SU-DHL-6 (cell line): ENCODE data around the gene USP6NL.

Experiments
- H2AFZ ChIP-seq: fragments of 200-600 bp; sonication (generic); 2 replicates; pipeline ENCODE4 v1.6.1; 2014; ENCODE audit warnings: low read depth, mild to moderate bottlenecking, moderate library complexity, mixed read lengths, antibody characterized with exemption, low read length; ENCODE audit not compliant: severe bottlenecking
- H3F3A ChIP-seq: fragments of 200-600 bp; shearing (Covaris generic); 2 replicates; pipeline ENCODE4 v1.6.0; 2016; ENCODE audit warnings: antibody characterized with exemption, mild to moderate bottlenecking; ENCODE audit not compliant: insufficient read depth
- H3K27ac ChIP-seq: fragments of 200-600 bp; sonication (generic); 2 replicates; pipeline ENCODE4 v1.5.1; 2016; ENCODE audit warnings: low read depth, mild to moderate bottlenecking, low read length, moderate library complexity, mixed read lengths
- H3K27me3 ChIP-seq: fragments of 200-600 bp; sonication (generic), shearing (Covaris generic); 2 replicates; pipeline ENCODE4 v1.6.0; 2014; ENCODE audit warnings: mild to moderate bottlenecking, low read length
- H3K36me3 ChIP-seq: fragments of 200-600 bp; sonication (generic); 2 replicates; pipeline ENCODE4 v1.6.1; 2014; ENCODE audit warnings: mild to moderate bottlenecking, low read length, mixed read lengths
- H3K4me2 ChIP-seq: fragments of 300-600, 200-600 bp; shearing (Covaris generic), sonication (generic); 2 replicates; pipeline ENCODE4 v1.6.0; 2014; ENCODE audit warnings: low read length, low read depth, mild to moderate bottlenecking; ENCODE audit not compliant: poor library complexity, severe bottlenecking
- H3K4me3 ChIP-seq: fragments of 200-600 bp; sonication (generic); 2 replicates; pipeline ENCODE4 v1.5.1; 2014; ENCODE audit warnings: antibody characterized with exemption, low read length, mild to moderate bottlenecking, mixed read lengths; ENCODE audit not compliant: insufficient read depth, poor library complexity, severe bottlenecking
- H3K79me2 ChIP-seq: fragments of 200-600 bp; sonication (generic); 2 replicates; pipeline ENCODE4 v1.6.1; 2014; ENCODE audit warnings: mild to moderate bottlenecking, low read length, moderate library complexity; ENCODE audit not compliant: insufficient read depth
- H3K9ac ChIP-seq: fragments of 200-600 bp; sonication (generic); 2 replicates; pipeline ENCODE4 v1.7.0; 2014; ENCODE audit warnings: mild to moderate bottlenecking, low read length
- H3K9me2 ChIP-seq: fragments of 200-600 bp; sonication (generic); replicated peaks from 2 replicates; pipeline ENCODE4 v1.6.1; 2014; ENCODE audit warnings: low read length; ENCODE audit not compliant: insufficient read depth
- H3K9me3 ChIP-seq: fragments of 200-600 bp; sonication (generic); 2 replicates; pipeline ENCODE4 v1.6.1; 2014; ENCODE audit warnings: low read length, mixed read lengths; ENCODE audit not compliant: insufficient read depth
- H4K20me1 ChIP-seq: fragments of 200-600 bp; sonication (generic); 2 replicates; pipeline ENCODE4 v1.6.1; 2014; ENCODE audit warnings: low read depth, mild to moderate bottlenecking, antibody characterized with exemption, low read length, moderate library complexity, mixed read lengths
- CTCF ChIP-seq: fragments of 200-600 bp; sonication (generic); IDR thresholded peaks from one replicate; pipeline ENCODE4 v1.5.1; 2017; ENCODE audit warnings: antibody characterized with exemption, mild to moderate bottlenecking, low read length, moderate library complexity; ENCODE audit not compliant: insufficient read depth, poor library complexity, severe bottlenecking
- EZH2phosphoT487 ChIP-seq: fragments of 200-600 bp; sonication (generic), shearing (Covaris generic); conservative IDR thresholded peaks from 2 replicates; pipeline ENCODE4 v1.6.1; 2018; ENCODE audit warnings: mild to moderate bottlenecking, antibody characterized with exemption, low read length, moderate library complexity, mixed read lengths

The USP6NL gene

GRCh38 chr10:11454160-11454559, 157.3 kb downstream of the USP6NL start:
- H4K20me1 ChIP-seq = no peaks in the 10 kb centered on the region
- H2AFZ ChIP-seq = no peak overlapping the region
- H3K79me2 ChIP-seq = no peaks in the 10 kb centered on the region
- H3K4me2 ChIP-seq = no peak overlapping the region
- H3K9me2 ChIP-seq = no peaks in the 10 kb centered on the region
- H3K9me3 ChIP-seq = no peaks in the 10 kb centered on the region
- TF ChIP-seq EZH2phosphoT487 = no peak
- TF ChIP-seq CTCF = no peak
- no peaks in the 10 kb centered on the region for H3K36me3 ChIP-seq
- no peak overlapping the region for H3K4me3 ChIP-seq
- no peaks in the 10 kb centered on the region for H3K27me3 ChIP-seq
- peaks cover 7% of the 10 kb centered on the region; the same call in 1 of the 2 replicates for H3F3A ChIP-seq
- no peak overlapping the region for H3K27ac ChIP-seq
- H3K9ac ChIP-seq = no peak overlapping the region

- no peaks in the 10 kb centered on the region for H3K27me3 ChIP-seq
- H3K9me3 ChIP-seq = no peaks in the 10 kb centered on the region
- no peaks in the 10 kb centered on the region for H4K20me1 ChIP-seq
- no peaks in the 10 kb centered on the region for H3K36me3 ChIP-seq
- no peak overlapping the region for H2AFZ ChIP-seq
- no peak overlapping the region for H3K4me2 ChIP-seq
- TF ChIP-seq CTCF (no peak), EZH2phosphoT487 (no peak)
- no peaks in the 10 kb centered on the region for H3K79me2 ChIP-seq
- H3K4me3 ChIP-seq = no peak overlapping the region
- no peak overlapping the region for H3K27ac ChIP-seq
- no peak overlapping the region for H3K9ac ChIP-seq
- H3F3A ChIP-seq = peaks cover 7% of the 10 kb centered on the region; the same call in 1 of the 2 replicates
- H3K9me2 ChIP-seq = no peaks in the 10 kb centered on the region
Observed at GRCh38 chr10:11451640-11452260, 159.7 kb downstream of the USP6NL start.

- Histone ChIP-seq H3K27ac (no peak overlapping the region), H2AFZ (no peak overlapping the region), H3K4me3 (no peak overlapping the region), H4K20me1 (no peaks in the 10 kb centered on the region), H3K79me2 (no peaks in the 10 kb centered on the region), H3K36me3 (no peaks in the 10 kb centered on the region), H3K9me2 (no peaks in the 10 kb centered on the region), H3K9me3 (no peaks in the 10 kb centered on the region), H3K9ac (no peak overlapping the region), H3K4me2 (no peak overlapping the region), H3K27me3 (no peaks in the 10 kb centered on the region), H3F3A (0 out of 2 replicates have a peak, but pooled peaks cover 7% of the 10 kb centered on the region)
- TF ChIP-seq EZH2phosphoT487 = no peak
- no peak for TF ChIP-seq CTCF
Observed at GRCh38 chr10:11450427-11450826, 161.0 kb downstream of the USP6NL start.
